ENCODE results near the gene PLK1. TPM values are rescaled to one million over a fixed set of nuclear protein-coding genes. Genes with fewer than 3 reads are reported as not detected.

The PLK1 gene
- total and polyA plus RNA-seq, 2 of the 13 experiments (the other 11 are each of a cell fraction or from before 2014, with no cell fraction given): 71.5 to 76.3 TPM

DNA sequence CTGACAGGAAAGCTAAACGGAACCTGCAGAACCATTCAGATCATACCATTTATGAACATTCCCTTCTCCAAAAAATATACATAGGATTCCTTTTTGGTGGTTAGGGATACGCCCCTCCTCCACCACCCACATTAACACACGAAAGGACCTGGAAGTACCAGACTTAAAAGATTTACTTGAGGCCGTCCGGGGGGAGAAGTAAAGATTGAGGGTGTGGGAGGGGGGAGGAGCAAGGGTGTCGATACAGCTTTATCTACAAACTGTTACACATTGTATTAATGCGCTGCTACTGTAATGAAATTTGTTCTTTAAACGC is 38.1 kb upstream of the PLK1 start (continued):
- TF ChIP-seq, protein P1, sequence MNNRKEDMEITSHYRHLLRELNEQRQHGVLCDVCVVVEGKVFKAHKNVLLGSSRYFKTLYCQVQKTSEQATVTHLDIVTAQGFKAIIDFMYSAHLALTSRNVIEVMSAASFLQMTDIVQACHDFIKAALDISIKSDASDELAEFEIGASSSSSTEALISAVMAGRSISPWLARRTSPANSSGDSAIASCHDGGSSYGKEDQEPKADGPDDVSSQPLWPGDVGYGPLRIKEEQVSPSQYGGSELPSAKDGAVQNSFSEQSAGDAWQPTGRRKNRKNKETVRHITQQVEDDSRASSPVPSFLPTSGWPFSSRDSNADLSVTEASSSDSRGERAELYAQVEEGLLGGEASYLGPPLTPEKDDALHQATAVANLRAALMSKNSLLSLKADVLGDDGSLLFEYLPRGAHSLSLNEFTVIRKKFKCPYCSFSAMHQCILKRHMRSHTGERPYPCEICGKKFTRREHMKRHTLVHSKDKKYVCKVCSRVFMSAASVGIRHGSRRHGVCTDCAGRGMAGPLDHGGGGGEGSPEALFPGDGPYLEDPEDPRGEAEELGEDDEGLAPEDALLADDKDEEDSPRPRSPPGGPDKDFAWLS (CRISPR knock-in tag; IDR thresholded peaks at IDR 0.05; ENCODE audit: borderline replicate concordance): 0 out of 2 replicates have a peak, but pooled peaks have one; percentile 8
- TF ChIP-seq ZNF556 (CRISPR knock-in tag; IDR thresholded peaks at IDR 0.05; ENCODE audit: borderline replicate concordance): peak; percentile 8; the same call in 1 of the 2 replicates
- no peak for TF ChIP-seq SCMH1 (CRISPR knock-in tag; IDR thresholded peaks at IDR 0.05; ENCODE audit: borderline replicate concordance)
- 0 out of 2 replicates have a peak, but pooled peaks have one; percentile 15 for TF ChIP-seq RARG (CRISPR knock-in tag; IDR thresholded peaks at IDR 0.05; ENCODE audit: low read depth)
- no peak for TF ChIP-seq NR2F6 (IDR thresholded peaks at IDR 0.05)
- no peak for TF ChIP-seq NR2F6 (CRISPR knock-in tag; IDR thresholded peaks at IDR 0.05)
- no peak for TF ChIP-seq RBM22 (optimal IDR thresholded peaks at IDR 0.05; ENCODE audit: low read length)
- TF ChIP-seq CREB1 (IDR thresholded peaks at IDR 0.05): no peak
- no peak for TF ChIP-seq CREB1 (CRISPR knock-in tag; IDR thresholded peaks at IDR 0.05)
- no peak for TF ChIP-seq ZNF878 (CRISPR knock-in tag; IDR thresholded peaks at IDR 0.05)
- peak; percentile 42; the same call in 1 of the 2 replicates for TF ChIP-seq NCOA1 (CRISPR knock-in tag; IDR thresholded peaks at IDR 0.05)
- TF ChIP-seq, protein P2, sequence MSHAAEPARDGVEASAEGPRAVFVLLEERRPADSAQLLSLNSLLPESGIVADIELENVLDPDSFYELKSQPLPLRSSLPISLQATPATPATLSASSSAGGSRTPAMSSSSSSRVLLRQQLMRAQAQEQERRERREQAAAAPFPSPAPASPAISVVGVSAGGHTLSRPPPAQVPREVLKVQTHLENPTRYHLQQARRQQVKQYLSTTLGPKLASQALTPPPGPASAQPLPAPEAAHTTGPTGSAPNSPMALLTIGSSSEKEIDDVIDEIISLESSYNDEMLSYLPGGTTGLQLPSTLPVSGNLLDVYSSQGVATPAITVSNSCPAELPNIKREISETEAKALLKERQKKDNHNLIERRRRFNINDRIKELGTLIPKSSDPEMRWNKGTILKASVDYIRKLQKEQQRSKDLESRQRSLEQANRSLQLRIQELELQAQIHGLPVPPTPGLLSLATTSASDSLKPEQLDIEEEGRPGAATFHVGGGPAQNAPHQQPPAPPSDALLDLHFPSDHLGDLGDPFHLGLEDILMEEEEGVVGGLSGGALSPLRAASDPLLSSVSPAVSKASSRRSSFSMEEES (CRISPR knock-in tag; IDR thresholded peaks at IDR 0.05): no peak
- TF ChIP-seq, protein P3, sequence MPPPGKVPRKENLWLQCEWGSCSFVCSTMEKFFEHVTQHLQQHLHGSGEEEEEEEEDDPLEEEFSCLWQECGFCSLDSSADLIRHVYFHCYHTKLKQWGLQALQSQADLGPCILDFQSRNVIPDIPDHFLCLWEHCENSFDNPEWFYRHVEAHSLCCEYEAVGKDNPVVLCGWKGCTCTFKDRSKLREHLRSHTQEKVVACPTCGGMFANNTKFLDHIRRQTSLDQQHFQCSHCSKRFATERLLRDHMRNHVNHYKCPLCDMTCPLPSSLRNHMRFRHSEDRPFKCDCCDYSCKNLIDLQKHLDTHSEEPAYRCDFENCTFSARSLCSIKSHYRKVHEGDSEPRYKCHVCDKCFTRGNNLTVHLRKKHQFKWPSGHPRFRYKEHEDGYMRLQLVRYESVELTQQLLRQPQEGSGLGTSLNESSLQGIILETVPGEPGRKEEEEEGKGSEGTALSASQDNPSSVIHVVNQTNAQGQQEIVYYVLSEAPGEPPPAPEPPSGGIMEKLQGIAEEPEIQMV (CRISPR knock-in tag; IDR thresholded peaks at IDR 0.05; ENCODE audit: low read depth): no peak
- no peak for TF ChIP-seq ZNF737 (CRISPR knock-in tag; IDR thresholded peaks at IDR 0.05; ENCODE audit: borderline replicate concordance)
- TF ChIP-seq HOXA9 (CRISPR knock-in tag; IDR thresholded peaks at IDR 0.05; ENCODE audit: borderline replicate concordance): no peak
- 0 out of 2 replicates have a peak, but pooled peaks have one; percentile 16 for TF ChIP-seq ZNF34 (CRISPR knock-in tag; IDR thresholded peaks at IDR 0.05; ENCODE audit: borderline replicate concordance)
- no peak for TF ChIP-seq NFIB (CRISPR knock-in tag; IDR thresholded peaks at IDR 0.05; ENCODE audit: borderline replicate concordance)
- no peak for TF ChIP-seq RAD51 (IDR thresholded peaks at IDR 0.05; ENCODE audit: borderline replicate concordance)
- TF ChIP-seq TEF (CRISPR knock-in tag; IDR thresholded peaks at IDR 0.05): no peak
- 0 out of 2 replicates have a peak, but pooled peaks have one; percentile 74 for TF ChIP-seq GTF3A (CRISPR knock-in tag; conservative IDR thresholded peaks at IDR 0.05)
- TF ChIP-seq ZNF550 (CRISPR knock-in tag; IDR thresholded peaks at IDR 0.05; ENCODE audit: borderline replicate concordance): no peak
- no peak for TF ChIP-seq FOXO1 (CRISPR knock-in tag; IDR thresholded peaks at IDR 0.05)
- no peak for TF ChIP-seq MAFF (IDR thresholded peaks at IDR 0.05; ENCODE audit: low read depth, low read length)
- TF ChIP-seq, protein P4, sequence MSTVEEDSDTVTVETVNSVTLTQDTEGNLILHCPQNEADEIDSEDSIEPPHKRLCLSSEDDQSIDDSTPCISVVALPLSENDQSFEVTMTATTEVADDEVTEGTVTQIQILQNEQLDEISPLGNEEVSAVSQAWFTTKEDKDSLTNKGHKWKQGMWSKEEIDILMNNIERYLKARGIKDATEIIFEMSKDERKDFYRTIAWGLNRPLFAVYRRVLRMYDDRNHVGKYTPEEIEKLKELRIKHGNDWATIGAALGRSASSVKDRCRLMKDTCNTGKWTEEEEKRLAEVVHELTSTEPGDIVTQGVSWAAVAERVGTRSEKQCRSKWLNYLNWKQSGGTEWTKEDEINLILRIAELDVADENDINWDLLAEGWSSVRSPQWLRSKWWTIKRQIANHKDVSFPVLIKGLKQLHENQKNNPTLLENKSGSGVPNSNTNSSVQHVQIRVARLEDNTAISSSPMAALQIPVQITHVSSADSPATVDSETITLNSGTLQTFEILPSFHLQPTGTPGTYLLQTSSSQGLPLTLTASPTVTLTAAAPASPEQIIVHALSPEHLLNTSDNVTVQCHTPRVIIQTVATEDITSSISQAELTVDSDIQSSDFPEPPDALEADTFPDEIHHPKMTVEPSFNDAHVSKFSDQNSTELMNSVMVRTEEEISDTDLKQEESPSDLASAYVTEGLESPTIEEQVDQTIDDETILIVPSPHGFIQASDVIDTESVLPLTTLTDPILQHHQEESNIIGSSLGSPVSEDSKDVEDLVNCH (CRISPR knock-in tag; IDR thresholded peaks at IDR 0.05): peak; percentile 70; the same call in 1 of the 2 replicates
- 0 out of 2 replicates have a peak, but pooled peaks have one; percentile 28 for TF ChIP-seq ZNF383 (CRISPR knock-in tag; IDR thresholded peaks at IDR 0.05; ENCODE audit: borderline replicate concordance)

Measured in HepG2 (cell line).